GM18867 (cell line): ENCODE results near the gene BAIAP2L2.
"Not testable (repeated sequence)": the region's sequence is repeated elsewhere in the genome, so short reads cannot be mapped to it uniquely, and the experiment has no call there.

Experiments used
- ATAC-seq: cut with Tn5 transposase; IDR thresholded peaks from one replicate; pipeline ENCODE4 v1.9.1; 2021; ENCODE audit warnings: mild to moderate bottlenecking, moderate library complexity; ENCODE audit not compliant: unreplicated experiment

BAIAP2L2 gene

GRCh38 chr22:38041760-38042487 lies 68.6 kb downstream of the BAIAP2L2 start:
- ATAC-seq, result no peak

- ATAC-seq, result no peak
Observed at GRCh38 chr22:38040953-38041759, 69.3 kb downstream of the BAIAP2L2 start.

GRCh38 chr22:38038890-38039812 lies 71.3 kb downstream of the BAIAP2L2 start:
- no peak for ATAC-seq

GRCh38 chr22:38038426-38038825 lies 72.1 kb downstream of the BAIAP2L2 start:
- ATAC-seq, result no peak

- not testable (repeated sequence) for ATAC-seq
Observed at GRCh38 chr22:38037367-38038150, 72.9 kb downstream of the BAIAP2L2 start.

GRCh38 chr22:38036392-38037062 lies 74.0 kb downstream of the BAIAP2L2 start:
- ATAC-seq, result no peak

GRCh38 chr22:38035530-38035885 lies 75.0 kb downstream of the BAIAP2L2 start:
- ATAC-seq, result no peak
